Fibroblast of skin of back (primary cell): ENCODE data around the gene BACE2.
"Not testable (repeated sequence)": the region's sequence is repeated elsewhere in the genome, so short reads cannot be mapped to it uniquely, and the experiment has no call there.

ENCODE experiments used
- DNase-seq: peaks from one replicate; pipeline ENCODE4 v3.0.0-alpha.2; 2013

The BACE2 gene

DNA sequence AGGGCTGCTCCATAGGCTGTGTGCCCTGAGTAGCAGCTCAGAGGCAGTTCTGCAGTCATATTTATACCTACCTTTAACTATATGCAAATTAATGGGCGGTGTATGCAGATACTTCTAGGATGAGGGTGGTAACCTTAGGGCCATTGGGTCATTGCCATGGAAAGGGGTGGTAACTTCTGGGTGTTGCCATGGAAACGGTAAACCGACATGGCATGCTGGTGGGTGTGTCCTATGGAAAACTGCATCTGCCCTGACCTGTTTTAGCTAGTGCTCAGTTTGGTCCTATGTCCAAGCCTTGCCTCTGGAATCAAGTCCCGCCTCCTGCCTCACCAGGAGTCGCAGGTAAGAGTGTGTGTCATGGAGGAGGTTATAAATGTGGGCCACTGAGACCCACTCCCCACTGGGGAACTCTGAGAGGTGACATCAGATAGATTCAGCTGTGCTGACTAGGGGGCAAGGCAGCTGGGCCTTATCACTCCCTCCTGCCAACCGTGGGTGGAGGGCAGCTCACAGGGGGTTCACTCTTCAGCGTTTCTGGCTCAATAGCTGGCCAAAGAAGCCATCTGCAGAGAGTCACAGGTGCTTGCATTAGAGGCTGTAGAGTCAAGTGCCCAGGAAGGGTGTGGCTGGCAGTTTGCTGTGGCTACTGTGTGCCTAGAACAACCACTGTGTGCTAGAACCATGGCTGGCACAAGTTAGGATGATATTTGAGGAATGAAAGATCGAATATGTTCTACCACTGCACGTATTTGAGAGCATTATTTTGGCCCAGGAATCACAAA lies 19.0 kb downstream of the BACE2 start:
- no peak for DNase-seq

- no peak for DNase-seq
Observed at GRCh38 chr21:41187537-41188025, 19.6 kb downstream of the BACE2 start.

- peak; percentile 64 for DNase-seq
Observed at GRCh38 chr21:41188486-41189149, 20.7 kb downstream of the BACE2 start.

GRCh38 chr21:41189150-41189745 lies 21.3 kb downstream of the BACE2 start:
- no peak for DNase-seq

DNA sequence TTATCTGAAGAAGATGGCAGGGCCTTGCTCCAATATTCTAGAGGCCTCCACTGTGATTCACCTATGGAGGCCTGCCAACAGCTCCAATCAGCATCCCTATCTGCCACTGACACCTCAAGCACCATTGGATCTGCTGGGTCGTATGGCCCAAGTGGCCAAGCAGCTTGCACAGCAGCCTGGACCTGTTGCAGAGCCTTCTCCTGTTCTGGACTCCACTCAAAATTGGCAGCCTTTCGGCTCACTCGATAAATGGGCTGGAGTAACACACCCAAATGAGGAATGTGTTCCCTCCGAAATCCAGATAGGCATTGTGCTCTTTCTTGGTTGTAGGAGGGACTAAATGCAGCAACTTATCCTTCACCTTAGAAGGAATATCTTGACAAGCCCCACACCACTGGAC lies 24.6 kb downstream of the BACE2 start:
- DNase-seq, result not testable (repeated sequence)

- no peak for DNase-seq
Observed at GRCh38 chr21:41195311-41195710, 27.4 kb downstream of the BACE2 start.

- peak; percentile 38 for DNase-seq
Observed at GRCh38 chr21:41196993-41197392, 29.0 kb downstream of the BACE2 start.

- no peak for DNase-seq
Observed at GRCh38 chr21:41197582-41197981, 29.6 kb downstream of the BACE2 start.

GRCh38 chr21:41198647-41199046 lies 30.7 kb downstream of the BACE2 start:
- DNase-seq, result not testable (repeated sequence)

DNA sequence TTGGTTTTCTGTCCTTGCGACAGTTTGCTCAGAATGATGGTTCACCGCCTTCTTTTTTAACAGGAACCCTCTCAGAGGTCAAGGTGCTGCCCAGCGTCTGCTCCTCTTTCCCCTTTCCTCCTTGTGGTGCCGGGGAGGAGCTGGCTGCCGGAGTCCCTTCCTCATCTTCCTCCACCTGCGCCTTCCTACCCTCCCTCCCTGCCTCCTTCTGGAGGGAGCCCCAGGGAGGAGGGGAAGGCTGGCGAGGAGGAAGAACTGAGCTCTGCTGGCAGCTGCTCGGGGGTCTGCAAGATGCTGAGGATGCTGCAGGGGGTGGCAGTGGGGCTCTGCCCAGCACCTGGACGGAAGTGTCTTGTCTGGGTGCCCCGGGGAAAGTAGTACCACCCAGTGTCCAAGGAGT lies 31.2 kb downstream of the BACE2 start:
- DNase-seq, result no peak

- no peak for DNase-seq
Observed at GRCh38 chr21:41199588-41199987, 31.6 kb downstream of the BACE2 start.

- DNase-seq, result no peak
Observed at GRCh38 chr21:41201385-41201784, 33.4 kb downstream of the BACE2 start.

DNA sequence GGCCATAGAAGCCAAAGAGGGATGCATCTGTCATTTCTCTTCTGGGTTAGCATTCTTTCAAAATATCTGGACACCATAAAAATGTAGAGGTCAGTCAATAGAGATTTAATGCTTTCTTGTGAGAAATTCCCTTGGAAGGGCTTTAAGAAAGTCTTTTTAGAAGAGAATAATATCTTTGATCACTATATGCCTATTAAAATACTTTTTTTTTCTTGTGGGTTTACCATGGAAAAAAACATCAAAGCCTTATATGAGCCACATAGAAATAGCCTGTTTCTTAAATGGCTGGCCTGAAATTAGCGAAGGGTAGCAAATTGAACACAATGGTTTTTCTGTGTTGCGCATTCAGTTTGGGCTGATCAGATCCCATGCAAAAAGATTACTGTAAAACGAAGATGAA lies 36.8 kb downstream of the BACE2 start:
- DNase-seq, result no peak

DNA sequence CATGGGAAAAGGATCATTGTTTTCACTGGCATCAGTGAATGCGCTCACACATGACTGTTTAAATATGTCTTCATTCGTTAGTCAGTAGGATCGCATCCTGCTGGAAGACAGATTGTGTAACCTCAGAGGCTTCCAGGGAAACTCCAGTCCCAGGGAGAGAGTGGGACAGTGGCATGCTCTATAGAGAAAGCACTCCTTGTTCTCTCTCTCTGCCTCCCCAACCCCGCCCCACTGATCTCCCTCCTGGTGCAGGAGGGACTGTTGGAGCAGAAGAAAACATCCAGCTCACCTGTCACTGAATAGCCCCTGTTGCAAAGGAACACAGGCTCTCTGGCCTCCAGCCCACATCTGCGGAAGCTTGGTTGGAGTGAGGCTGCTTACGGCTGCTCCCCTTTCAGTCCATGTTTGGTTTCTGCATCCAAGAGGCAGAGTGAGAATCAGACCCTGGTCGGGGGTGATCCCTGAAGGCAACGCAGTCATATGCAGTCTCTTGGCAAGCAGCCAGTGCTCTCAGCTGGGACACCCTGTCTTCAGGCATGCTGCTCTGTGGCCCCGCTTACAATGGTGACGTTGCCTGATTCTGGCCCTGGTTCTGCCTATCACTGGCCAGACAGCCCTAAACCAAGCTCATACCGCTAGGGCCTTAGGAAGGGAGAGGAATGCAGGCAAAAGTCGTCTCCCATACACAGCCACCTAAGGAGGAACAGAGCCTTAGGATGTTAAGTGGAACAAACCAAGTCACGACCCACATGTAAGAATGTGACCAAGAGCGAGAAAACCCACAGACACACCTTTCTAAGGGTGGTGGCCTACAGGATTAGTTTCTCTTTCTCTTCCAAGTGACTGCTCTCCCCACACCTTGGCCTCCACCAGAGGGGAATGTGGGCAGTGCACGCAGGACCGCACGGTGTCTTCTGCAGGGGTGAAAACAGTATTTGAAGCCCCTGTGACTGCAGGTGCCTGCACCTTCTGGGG lies 39.7 kb downstream of the BACE2 start:
- peak; percentile 72 for DNase-seq

DNA sequence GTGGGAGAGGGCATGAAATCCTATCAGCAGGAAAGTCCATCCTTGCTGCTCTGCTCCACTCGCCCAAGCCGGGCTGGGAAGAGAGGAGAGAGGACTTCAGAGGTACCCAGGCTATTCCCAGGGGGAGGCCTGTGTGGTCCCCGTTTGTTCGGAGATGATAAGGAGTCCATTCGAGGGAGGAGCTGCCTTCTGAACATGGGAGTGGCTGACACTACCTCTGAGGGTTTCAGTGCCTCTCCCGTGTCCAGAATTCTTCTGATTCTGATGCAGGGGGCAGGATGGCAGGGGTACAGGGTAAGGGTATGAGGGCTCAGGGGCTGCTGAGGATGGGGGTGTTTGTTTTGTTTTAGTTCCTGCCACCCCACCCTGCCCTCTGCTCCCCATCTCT lies 40.4 kb downstream of the BACE2 start:
- DNase-seq, result no peak

- DNase-seq, result no peak
Observed at GRCh38 chr21:41209016-41209619, 41.2 kb downstream of the BACE2 start.

GRCh38 chr21:41210426-41211059 lies 42.6 kb downstream of the BACE2 start:
- DNase-seq, result no peak

- no peak for DNase-seq
Observed at GRCh38 chr21:41211060-41211805, 43.3 kb downstream of the BACE2 start.

DNA sequence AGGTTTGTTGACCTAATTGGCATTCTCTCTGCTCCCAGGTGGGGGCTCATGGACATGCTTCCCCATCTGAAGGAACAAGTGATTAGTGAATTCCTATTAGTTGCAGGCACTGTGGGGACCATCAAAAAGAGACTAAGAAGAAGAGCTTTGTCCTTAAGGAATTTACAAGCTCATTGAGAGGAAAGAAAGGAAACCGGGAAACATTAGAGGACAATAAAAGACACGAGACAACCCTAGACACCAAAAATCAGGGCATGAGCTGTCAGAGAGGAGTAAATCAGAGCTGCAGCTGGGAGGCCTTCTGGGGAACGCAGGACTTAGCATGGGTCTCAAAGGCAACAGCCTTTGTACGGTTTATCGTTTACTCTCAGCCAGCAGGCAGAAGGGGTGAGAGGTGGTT lies 45.1 kb downstream of the BACE2 start:
- no peak for DNase-seq

DNA sequence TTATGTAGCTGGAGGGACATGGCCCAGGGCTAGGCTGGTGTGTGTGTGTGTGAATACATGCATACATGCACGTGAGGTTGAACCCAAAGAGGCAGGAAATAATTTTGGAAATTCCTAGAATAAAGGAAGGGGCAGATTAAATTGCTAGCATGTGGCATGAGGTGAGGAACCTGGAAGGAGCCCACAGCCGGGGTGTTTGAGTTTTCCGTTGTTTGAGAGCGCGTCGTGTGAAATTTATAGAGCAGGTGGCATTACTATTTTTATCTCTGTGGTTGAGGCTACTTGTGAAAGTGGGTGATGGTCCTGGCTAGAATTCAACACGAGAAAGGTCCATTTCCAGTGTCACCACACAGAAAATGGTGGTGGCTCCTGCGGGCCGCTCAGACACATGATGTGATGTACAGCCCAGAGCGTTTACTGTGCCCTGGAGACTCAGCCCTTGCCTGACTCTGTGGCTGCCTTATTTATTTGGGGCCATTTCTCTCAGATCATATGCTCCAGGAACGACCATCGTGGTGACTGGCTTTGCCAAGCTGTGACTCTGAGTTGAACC lies 48.0 kb downstream of the BACE2 start:
- DNase-seq, result no peak
